K562 (cell line): ENCODE results near the gene PCMTD2. TPM values are rescaled to one million over a fixed set of nuclear protein-coding genes. Genes with fewer than 3 reads are reported as not detected.

Experiments used
- ATAC-seq: fragments of 200-7000 bp; cut with Tn5 transposase; 3 replicates; pipeline ENCODE4 v1.9.1; 2020; ENCODE audit warnings: moderate library complexity
- BruUV-seq: library from RNA; stranded (reverse); fragments of 400-500 nt; replicated peaks from 2 replicates; lab custom pipeline; 2021; lab: Mats Ljungman, UMichigan
- CTCF ChIA-PET: fragments of 300-600 bp; formaldehyde crosslinking; extraction: SDS; loops from one replicate; lab custom pipeline; 2021; ENCODE audit warnings: low intra/inter-chr PET ratio; lab: Yijun Ruan, JAX
- POLR2A ChIA-PET: fragments of 300-600, 350-650 bp; sonication (Branson Sonifier 250); formaldehyde crosslinking; extraction: SDS; loops from one replicate; lab custom pipeline; 2021; ENCODE audit warnings: antibody characterized with exemption, inconsistent platforms; lab: Yijun Ruan, JAX
- DNase-seq, 4 experiments: peaks; one replicate each; pipeline versions ENCODE4 v3.0.0 to v3.0.0-alpha.2; 2011 to 2018; ENCODE audit warnings: low spot score in 3 of 4, mixed read lengths in 3 of 4; ENCODE audit errors: extremely low read depth in 1 of 4
- FAIRE-seq: peaks from 2 replicates; lab custom pipeline; 2011; peaks lifted over from hg19 to GRCh38; lab: Jason Lieb, UNC
- H2AFZ ChIP-seq: 2 replicates; pipeline ENCODE4 v1.6.0; 2011; ENCODE audit warnings: low read depth, low read length, control low read depth, inconsistent platforms
- H3K27ac ChIP-seq: fragments of 200-600 bp; 3 replicates; pipeline ENCODE4 v1.8.0; 2011; ENCODE audit warnings: low read depth, mild to moderate bottlenecking, control low read depth, inconsistent platforms, low read length, moderate library complexity, mixed read lengths; ENCODE audit errors: extremely low read depth
- H3K27me3 ChIP-seq, 2 experiments: fragments of 300-600 bp in 1 of 2; 2 replicates in 1 of 2; 3 replicates in 1 of 2; pipeline versions ENCODE4 v1.6.0 to v1.8.0; 2011; ENCODE audit warnings: inconsistent platforms in 2 of 2, low read length in 2 of 2, mild to moderate bottlenecking in 1 of 2, mixed read lengths in 1 of 2, moderate library complexity in 1 of 2; ENCODE audit not compliant: control insufficient read depth in 2 of 2, insufficient read depth in 2 of 2
- H3K36me3 ChIP-seq: fragments of 300-600 bp; 3 replicates; pipeline ENCODE4 v1.8.0; 2011; ENCODE audit warnings: mild to moderate bottlenecking, low read length, inconsistent platforms; ENCODE audit not compliant: control insufficient read depth, insufficient read depth
- H3K4me1 ChIP-seq, 2 experiments: fragments of 200-600 bp in 1 of 2; replicated peaks in 1 of 2; 2 replicates in 1 of 2; 3 replicates in 1 of 2; pipeline versions ENCODE4 v1.5.1 to v1.8.0; 2011; ENCODE audit warnings: inconsistent platforms in 2 of 2, low read length in 2 of 2, mild to moderate bottlenecking in 1 of 2, mixed read lengths in 1 of 2, moderate library complexity in 1 of 2; ENCODE audit not compliant: control insufficient read depth in 2 of 2, insufficient read depth in 2 of 2
- H3K4me2 ChIP-seq: 2 replicates; pipeline ENCODE4 v1.6.1; 2011; ENCODE audit warnings: low read length, control low read depth, inconsistent platforms, mixed read lengths; ENCODE audit not compliant: insufficient read depth
- H3K4me3 ChIP-seq: fragments of 200-600 bp; sonication (generic), shearing (Covaris generic); 2 replicates; pipeline ENCODE4 v1.5.1; 2016; ENCODE audit warnings: control low read depth, inconsistent platforms
- H3K79me2 ChIP-seq: fragments of 200-600 bp; 3 replicates; pipeline ENCODE4 v1.8.0; 2011; ENCODE audit warnings: low read length, inconsistent platforms; ENCODE audit not compliant: control insufficient read depth, insufficient read depth
- H3K9ac ChIP-seq, 2 experiments: 2 replicates each; pipeline versions ENCODE4 v1.6.0 to v1.6.1; 2011; ENCODE audit warnings: low read depth in 2 of 2, low read length in 2 of 2, control low read depth in 1 of 2, inconsistent platforms in 1 of 2, mild to moderate bottlenecking in 1 of 2, mixed read lengths in 1 of 2; ENCODE audit not compliant: insufficient read depth in 1 of 2
- H3K9me1 ChIP-seq: one replicate; pipeline ENCODE4 v1.6.0; 2011; ENCODE audit warnings: inconsistent platforms, mild to moderate bottlenecking, low read length, moderate library complexity; ENCODE audit not compliant: control insufficient read depth, insufficient read depth
- H3K9me3 ChIP-seq: replicated peaks from 2 replicates; pipeline ENCODE4 v1.5.1; 2011; ENCODE audit warnings: low read depth, low read length, inconsistent platforms; ENCODE audit not compliant: control insufficient read depth, insufficient read depth
- H4K20me1 ChIP-seq: replicated peaks from 2 replicates; pipeline ENCODE4 v1.6.1; 2011; ENCODE audit warnings: low read length, inconsistent platforms, mixed read lengths; ENCODE audit not compliant: control insufficient read depth, insufficient read depth
- DDX20 ChIP-seq: fragments of 450-650 bp; IDR thresholded peaks from 2 replicates; pipeline ENCODE4 v1.6.1; 2016; ENCODE audit warnings: missing genetic modification characterization, low read depth, mild to moderate bottlenecking, missing compliant biosample characterization, moderate library complexity
- RBM39 ChIP-seq: fragments of 200-400 bp; formaldehyde crosslinking; optimal IDR thresholded peaks from 2 replicates; pipeline ENCODE3; 2018; ENCODE audit warnings: low read depth, low read length
- TARDBP ChIP-seq: fragments of 450-650 bp; IDR thresholded peaks from 2 replicates; pipeline ENCODE4 v1.6.1; 2016
- WGBS: fragments of 100-300 bp; shearing (Covaris generic); methylation state at CpG from one replicate; pipeline ENCODE4 v1.1.6; 2016; ENCODE audit warnings: low coverage, mixed read lengths; ENCODE audit not compliant: insufficient coverage; ENCODE audit errors: missing lambda C conversion rate; 5-methylcytosine and 5-hydroxymethylcytosine counted together
- in situ Hi-C: fragments of 300-500 bp; cut with MboI; formaldehyde crosslinking; loops from 4 replicates; pipeline ENCODE4 v1.15.0; 2018; ENCODE audit warnings: inconsistent platforms, mixed read lengths
- intact Hi-C: fragments of 100-400 bp; cut with micrococcal nuclease; formaldehyde crosslinking; loops from 2 replicates; pipeline ENCODE4 v1.14.2; 2022
- polyA plus RNA-seq, 8 experiments: library from polyadenylated mRNA; depleted of rRNA in 4 of 8; stranded (reverse) in 5 of 8; unstranded in 3 of 8; fragments of >200 nt; fragmentation: Nextera tagmentation in 2 of 8; fragmentation: Illumina TruSeq in 1 of 8; extraction: Ambion mirVana in 2 of 8; extraction: Trizol in 1 of 8; gene quantifications; 2 replicates each; pipeline versions ENCODE4 v1.2.1 to v1.2.3, GENCODE V29; 2011 to 2014; ENCODE audit warnings: inconsistent platforms in 1 of 8, missing spikeins in 1 of 8
- total RNA-seq, 7 experiments: library from RNA; depleted of rRNA in 6 of 7; stranded (reverse); fragments of >200 nt in 6 of 7; fragmentation: Illumina TruSeq in 2 of 7; extraction: Trizol in 2 of 7; gene quantifications; 2 replicates each; pipeline versions ENCODE4 v1.2.1 to v1.2.3, GENCODE V29; 2011 to 2021; ENCODE audit warnings: low replicate concordance in 1 of 7
- TF ChIP-seq, protein P1 (sequence below): fragments of 150-350 bp; IDR thresholded peaks from 2 replicates; pipeline ENCODE4 v1.6.1; 2014; ENCODE audit warnings: low read depth, mild to moderate bottlenecking, low read length, borderline replicate concordance

Gene PCMTD2
- total and polyA plus RNA-seq, 9 of the 15 experiments (the other 6 are each of a cell fraction or from before 2014, with no cell fraction given) = 11.3 to 49.3 (median 28.4) TPM

DNA sequence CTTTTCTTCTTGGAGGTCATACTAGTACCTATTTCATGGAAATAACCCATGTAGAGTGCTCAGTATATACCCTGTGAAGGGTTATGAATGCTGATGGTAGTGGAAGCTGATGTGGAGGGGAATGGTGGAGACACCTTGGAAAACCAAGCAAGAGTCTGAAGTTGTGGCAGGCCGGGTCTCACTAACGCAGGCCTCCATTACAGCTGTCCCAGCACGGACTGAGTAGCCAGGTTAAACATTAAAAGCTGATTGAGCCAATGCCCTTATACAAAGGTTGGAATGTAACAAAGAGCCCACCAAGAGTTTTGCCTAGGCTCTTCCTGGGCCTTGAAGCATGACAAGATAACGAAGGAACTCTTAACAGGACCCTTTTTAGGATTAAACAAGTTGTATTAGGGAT, 2.1 kb upstream of the PCMTD2 start:
- Histone ChIP-seq H3K27me3 (peaks cover 4 to 9% of the 10 kb centered on the region in 2 experiments; a peak in 4 of 5 replicates), H3K9me1 (no peaks in the 10 kb centered on the region), H3K4me2 (no peak overlapping the region), H3K36me3 (no peaks in the 10 kb centered on the region), H3K79me2 (peaks cover 27% of the 10 kb centered on the region), H4K20me1 (no peaks in the 10 kb centered on the region), H3K4me3 (no peak overlapping the region), H3K9ac (no peak overlapping the region), H3K9me3 (no peaks in the 10 kb centered on the region), H3K27ac (no peak overlapping the region), H2AFZ (no peak overlapping the region), H3K4me1 (peaks cover 21% of the 10 kb centered on the region in 2 experiments)
- TF ChIP-seq, protein P1, sequence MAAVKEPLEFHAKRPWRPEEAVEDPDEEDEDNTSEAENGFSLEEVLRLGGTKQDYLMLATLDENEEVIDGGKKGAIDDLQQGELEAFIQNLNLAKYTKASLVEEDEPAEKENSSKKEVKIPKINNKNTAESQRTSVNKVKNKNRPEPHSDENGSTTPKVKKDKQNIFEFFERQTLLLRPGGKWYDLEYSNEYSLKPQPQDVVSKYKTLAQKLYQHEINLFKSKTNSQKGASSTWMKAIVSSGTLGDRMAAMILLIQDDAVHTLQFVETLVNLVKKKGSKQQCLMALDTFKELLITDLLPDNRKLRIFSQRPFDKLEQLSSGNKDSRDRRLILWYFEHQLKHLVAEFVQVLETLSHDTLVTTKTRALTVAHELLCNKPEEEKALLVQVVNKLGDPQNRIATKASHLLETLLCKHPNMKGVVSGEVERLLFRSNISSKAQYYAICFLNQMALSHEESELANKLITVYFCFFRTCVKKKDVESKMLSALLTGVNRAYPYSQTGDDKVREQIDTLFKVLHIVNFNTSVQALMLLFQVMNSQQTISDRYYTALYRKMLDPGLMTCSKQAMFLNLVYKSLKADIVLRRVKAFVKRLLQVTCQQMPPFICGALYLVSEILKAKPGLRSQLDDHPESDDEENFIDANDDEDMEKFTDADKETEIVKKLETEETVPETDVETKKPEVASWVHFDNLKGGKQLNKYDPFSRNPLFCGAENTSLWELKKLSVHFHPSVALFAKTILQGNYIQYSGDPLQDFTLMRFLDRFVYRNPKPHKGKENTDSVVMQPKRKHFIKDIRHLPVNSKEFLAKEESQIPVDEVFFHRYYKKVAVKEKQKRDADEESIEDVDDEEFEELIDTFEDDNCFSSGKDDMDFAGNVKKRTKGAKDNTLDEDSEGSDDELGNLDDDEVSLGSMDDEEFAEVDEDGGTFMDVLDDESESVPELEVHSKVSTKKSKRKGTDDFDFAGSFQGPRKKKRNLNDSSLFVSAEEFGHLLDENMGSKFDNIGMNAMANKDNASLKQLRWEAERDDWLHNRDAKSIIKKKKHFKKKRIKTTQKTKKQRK = no peak
- TF ChIP-seq DDX20 (tag) = no peak
- no peak for TF ChIP-seq TARDBP
- TF ChIP-seq RBM39 = no peak
- FAIRE-seq (no peak), ATAC-seq (no peak), DNase-seq (no peak)
- in situ Hi-C loops (no loop called here), intact Hi-C loops (no loop called here)
- POLR2A ChIA-PET = interaction anchor here (0.6 kb wide), 1 partner anchor 193 kb away, joined by 3 read pairs; no protein-coding TSS in a partner anchor
- no TSS peak for BruUV-seq
- WGBS = 57% methylated on average over 4 of the region's 4 CpGs
- CTCF ChIA-PET = no interaction called here
